ENCODE data around the gene NCOA5. TPM values are rescaled to one million over a fixed set of nuclear protein-coding genes. Genes with fewer than 3 reads are reported as not detected.

Gene NCOA5
- total and polyA plus RNA-seq, 10 of the 15 experiments (the other 5 are each of a cell fraction or from before 2014, with no cell fraction given), result 7.7 to 38.1 (median 30.1) TPM

DNA sequence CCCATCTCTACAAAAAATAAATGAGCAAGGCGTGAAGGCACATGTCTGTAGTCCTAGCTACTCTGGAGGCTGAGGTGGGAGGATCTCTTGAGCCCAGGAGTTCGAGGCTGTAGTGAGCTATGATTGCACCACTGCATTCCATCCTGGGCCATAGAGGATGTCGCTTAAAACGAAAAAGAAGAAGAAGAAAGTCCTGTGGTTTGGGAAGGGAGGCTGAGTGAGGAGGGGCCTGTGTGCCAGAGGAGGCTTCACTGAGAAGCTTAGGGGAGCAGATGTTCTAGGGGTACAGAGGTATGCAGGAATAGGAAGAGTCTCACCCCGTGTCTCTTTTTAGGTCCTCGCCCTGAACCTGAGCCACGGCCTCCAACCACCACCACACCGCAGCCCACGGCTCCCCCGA is 76.8 kb downstream of the NCOA5 start:
- RAD21 ChIA-PET (ENCODE audit: unreplicated experiment), result interaction anchor here (0.9 to 6.6 kb wide), 6 partner anchors 21 to 79 kb away, joined by 3 to 66 read pairs (median 10); partner anchors contain the start of gene PCIF1
- Histone ChIP-seq H3K4me1 (ENCODE audit: control insufficient read depth, insufficient read depth, low read length) (peaks cover 21% of the 10 kb centered on the region), H3K4me3 (no peak overlapping the region), H3K9me3 (replicated peaks; ENCODE audit: control insufficient read depth, insufficient read depth, low read length) (no peaks in the 10 kb centered on the region; the same call in 2 of the 3 replicates), H3K79me2 (ENCODE audit: control insufficient read depth, insufficient read depth, low read length) (no peaks in the 10 kb centered on the region), H3K27ac (ENCODE audit: control insufficient read depth, insufficient read depth) (no peak overlapping the region), H4K20me1 (ENCODE audit: control insufficient read depth, insufficient read depth) (no peaks in the 10 kb centered on the region), H3K4me2 (ENCODE audit: control insufficient read depth, insufficient read depth) (no peak overlapping the region), H3K9ac (ENCODE audit: control insufficient read depth, insufficient read depth, low read length) (no peak overlapping the region), H3K36me3 (ENCODE audit: control insufficient read depth in 2 of 2, insufficient read depth in 2 of 2, low read length in 1 of 2) (no peaks in the 10 kb centered on the region), H3K27me3 (replicated peaks in 1 of 2; ENCODE audit: control insufficient read depth in 2 of 2, insufficient read depth in 2 of 2, low read length in 1 of 2) (peaks cover 11 to 12% of the 10 kb centered on the region in 2 experiments; a peak in 3 of 4 replicates), H2AFZ (ENCODE audit: control insufficient read depth, low read depth, low read length) (no peak overlapping the region)
- WGBS (ENCODE audit: insufficient coverage, insufficient replicate concordance, low lambda C conversion rate, missing lambda C conversion rate), result 15% methylated on average over 4 of the region's 10 CpGs
- in situ Hi-C loops (cut with MboI), result no loop called here
- FAIRE-seq (no peak), ATAC-seq (no peak), DNase-seq (ENCODE audit: low read depth, low spot score) (no peak)
- intact Hi-C loops (cut with micrococcal nuclease; ENCODE audit: unreplicated experiment), result loop anchor here (5.0 kb wide), 1 partner anchor 41 kb away; the partner anchor contains the start of gene ZNF335
- SMC1A ChIA-PET (ENCODE audit: uncharacterized antibody, unreplicated experiment), result interaction anchor here (0.6 to 2.0 kb wide), 8 partner anchors 23 to 473 kb away, joined by 3 to 12 read pairs (median 4); no protein-coding TSS in a partner anchor
- TF ChIP-seq, protein P1, sequence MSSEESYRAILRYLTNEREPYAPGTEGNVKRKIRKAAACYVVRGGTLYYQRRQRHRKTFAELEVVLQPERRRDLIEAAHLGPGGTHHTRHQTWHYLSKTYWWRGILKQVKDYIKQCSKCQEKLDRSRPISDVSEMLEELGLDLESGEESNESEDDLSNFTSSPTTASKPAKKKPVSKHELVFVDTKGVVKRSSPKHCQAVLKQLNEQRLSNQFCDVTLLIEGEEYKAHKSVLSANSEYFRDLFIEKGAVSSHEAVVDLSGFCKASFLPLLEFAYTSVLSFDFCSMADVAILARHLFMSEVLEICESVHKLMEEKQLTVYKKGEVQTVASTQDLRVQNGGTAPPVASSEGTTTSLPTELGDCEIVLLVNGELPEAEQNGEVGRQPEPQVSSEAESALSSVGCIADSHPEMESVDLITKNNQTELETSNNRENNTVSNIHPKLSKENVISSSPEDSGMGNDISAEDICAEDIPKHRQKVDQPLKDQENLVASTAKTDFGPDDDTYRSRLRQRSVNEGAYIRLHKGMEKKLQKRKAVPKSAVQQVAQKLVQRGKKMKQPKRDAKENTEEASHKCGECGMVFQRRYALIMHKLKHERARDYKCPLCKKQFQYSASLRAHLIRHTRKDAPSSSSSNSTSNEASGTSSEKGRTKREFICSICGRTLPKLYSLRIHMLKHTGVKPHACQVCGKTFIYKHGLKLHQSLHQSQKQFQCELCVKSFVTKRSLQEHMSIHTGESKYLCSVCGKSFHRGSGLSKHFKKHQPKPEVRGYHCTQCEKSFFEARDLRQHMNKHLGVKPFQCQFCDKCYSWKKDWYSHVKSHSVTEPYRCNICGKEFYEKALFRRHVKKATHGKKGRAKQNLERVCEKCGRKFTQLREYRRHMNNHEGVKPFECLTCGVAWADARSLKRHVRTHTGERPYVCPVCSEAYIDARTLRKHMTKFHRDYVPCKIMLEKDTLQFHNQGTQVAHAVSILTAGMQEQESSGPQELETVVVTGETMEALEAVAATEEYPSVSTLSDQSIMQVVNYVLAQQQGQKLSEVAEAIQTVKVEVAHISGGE (CRISPR knock-in tag; IDR thresholded peaks at IDR 0.05), result no peak
- no peak for TF ChIP-seq GABPA (IDR thresholded peaks at IDR 0.05; ENCODE audit: low read depth)
- no peak for TF ChIP-seq EP300 (IDR thresholded peaks at IDR 0.05; ENCODE audit: borderline replicate concordance in 1 of 2, control insufficient read depth in 1 of 2, low read depth in 2 of 2, low read length in 2 of 2)
- no peak for TF ChIP-seq TCF3 (IDR thresholded peaks at IDR 0.05; ENCODE audit: borderline replicate concordance, insufficient read depth, low read depth, low read length)
- TF ChIP-seq ZNF217 (IDR thresholded peaks at IDR 0.05), result no peak
- TF ChIP-seq, protein P2, sequence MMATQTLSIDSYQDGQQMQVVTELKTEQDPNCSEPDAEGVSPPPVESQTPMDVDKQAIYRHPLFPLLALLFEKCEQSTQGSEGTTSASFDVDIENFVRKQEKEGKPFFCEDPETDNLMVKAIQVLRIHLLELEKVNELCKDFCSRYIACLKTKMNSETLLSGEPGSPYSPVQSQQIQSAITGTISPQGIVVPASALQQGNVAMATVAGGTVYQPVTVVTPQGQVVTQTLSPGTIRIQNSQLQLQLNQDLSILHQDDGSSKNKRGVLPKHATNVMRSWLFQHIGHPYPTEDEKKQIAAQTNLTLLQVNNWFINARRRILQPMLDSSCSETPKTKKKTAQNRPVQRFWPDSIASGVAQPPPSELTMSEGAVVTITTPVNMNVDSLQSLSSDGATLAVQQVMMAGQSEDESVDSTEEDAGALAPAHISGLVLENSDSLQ (IDR thresholded peaks at IDR 0.05), result no peak
- TF ChIP-seq SMAD5 (IDR thresholded peaks at IDR 0.05; ENCODE audit: low read depth), result no peak
- no peak for TF ChIP-seq TAF1 (IDR thresholded peaks at IDR 0.05; ENCODE audit: borderline replicate concordance, low read depth, low read length)
- no peak for TF ChIP-seq RAD21 (IDR thresholded peaks at IDR 0.05; ENCODE audit: insufficient read depth, low read depth, low read length)
- TF ChIP-seq CBX5 (IDR thresholded peaks at IDR 0.05; ENCODE audit: low read depth), result no peak
- TF ChIP-seq MYB (IDR thresholded peaks at IDR 0.05; ENCODE audit: borderline replicate concordance, low read depth, low read length), result no peak
- no TSS peak for BruUV-seq (replicated peaks)
- POLR2A ChIA-PET, result no interaction called here
- CTCF ChIA-PET, result interaction anchor here (0.6 to 11.5 kb wide), 25 partner anchors 8 to 803 kb away, joined by 3 to 190 read pairs (median 5); partner anchors contain the start of gene ZSWIM1

All from GM12878 (cell line).